Gastroesophageal sphincter (tissue), 4 donors: Measurements from ENCODE around the gene KANK4. TPM values are rescaled to one million over a fixed set of nuclear protein-coding genes. Genes with fewer than 3 reads are reported as not detected.

Experiments used
- ATAC-seq: fragments of 150-250 bp; one replicate; pipeline ENCODE4 v1.9.1; 2016; ENCODE audit warnings: mild to moderate bottlenecking, moderate library complexity
- H3K27ac ChIP-seq, 4 donors: fragments of 200-600 bp; sonication (generic) in 3 of 4; 1 replicate in 3 of 4; 2 replicates in 1 of 4; pipeline ENCODE4 v1.5.1; 2016 to 2019
- H3K27me3 ChIP-seq: fragments of 200-600 bp; sonication (generic); one replicate; pipeline ENCODE4 v1.5.1; 2019
- H3K36me3 ChIP-seq, 2 donors: fragments of 200-600 bp; sonication (generic); one replicate each; pipeline ENCODE4 v1.5.1; 2019; ENCODE audit warnings: control low read depth in 1 of 2
- H3K4me1 ChIP-seq, 3 donors: fragments of 200-600 bp; sonication (generic); 1 replicate in 2 of 3; 2 replicates in 1 of 3; pipeline ENCODE4 v1.5.1; 2016 to 2019; ENCODE audit warnings: control low read depth in 2 of 3
- H3K4me3 ChIP-seq, 2 donors: fragments of 200-600 bp; sonication (generic); one replicate each; pipeline ENCODE4 v1.5.1; 2019; ENCODE audit warnings: mild to moderate bottlenecking in 1 of 2, moderate library complexity in 1 of 2
- H3K9me3 ChIP-seq, 3 donors: fragments of 200-600 bp; sonication (generic); one replicate each; pipeline ENCODE4 v1.5.1; 2017 to 2019; ENCODE audit warnings: control low read depth in 2 of 3
- CTCF ChIP-seq, 4 experiments: fragments of 200-600 bp in 2 of 4; fragments of 450-650 bp in 2 of 4; sonication (generic) in 1 of 4; IDR thresholded peaks; one replicate each; pipeline ENCODE4 v1.5.1; 2017 to 2019; ENCODE audit warnings: antibody characterized with exemption in 4 of 4, mild to moderate bottlenecking in 2 of 4, moderate library complexity in 2 of 4
- EP300 ChIP-seq: sonication (generic); formaldehyde crosslinking; IDR thresholded peaks from one replicate; pipeline ENCODE4 v1.6.1; 2017; ENCODE audit warnings: antibody characterized with exemption, mild to moderate bottlenecking
- POLR2A ChIP-seq, 2 donors: fragments of 450-650 bp; IDR thresholded peaks; one replicate each; pipeline ENCODE4 v1.6.1; 2017; ENCODE audit warnings: antibody characterized with exemption in 2 of 2, mild to moderate bottlenecking in 2 of 2, moderate library complexity in 1 of 2
- POLR2AphosphoS5 ChIP-seq: sonication (generic); formaldehyde crosslinking; IDR thresholded peaks from one replicate; pipeline ENCODE4 v1.6.1; 2017; ENCODE audit warnings: antibody characterized with exemption
- WGBS, 2 donors: methylation state at CpG; one replicate each; pipeline ENCODE4 v1.1.5; 2018; ENCODE audit warnings: low coverage in 1 of 2; 5-methylcytosine and 5-hydroxymethylcytosine counted together
- total RNA-seq, 4 donors: library from RNA; depleted of rRNA; stranded (reverse); fragments of >200 nt; gene quantifications; one replicate each; pipeline ENCODE4 v1.1.0, GENCODE V29; 2016

KANK4 gene
- total RNA-seq, 4 donors from 2014 or later = 0.16 to 0.73 (median 0.29) TPM

DNA sequence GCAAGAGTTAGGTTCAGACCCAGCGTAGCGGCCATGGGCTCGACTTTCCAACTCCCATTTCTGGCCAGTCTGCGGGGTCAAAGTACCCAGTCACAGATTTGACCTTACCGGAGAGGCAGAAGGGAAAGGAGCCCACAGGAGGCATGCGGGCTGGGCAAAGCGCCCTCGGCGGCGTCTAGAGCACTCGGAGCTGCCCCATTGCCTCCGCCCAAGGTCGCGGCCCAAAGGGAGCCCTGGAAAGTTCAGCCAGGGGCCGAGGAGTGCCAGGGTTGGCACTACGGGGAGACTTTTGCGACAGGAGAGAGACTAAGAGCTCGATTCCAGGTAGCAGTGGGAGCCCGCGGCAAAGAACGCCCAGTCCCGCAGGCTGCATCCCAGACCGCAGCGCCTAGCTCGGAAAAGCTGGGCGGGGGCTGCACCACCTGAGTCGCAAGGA lies 896 bp downstream of the KANK4 start:
- ATAC-seq = no peak
- H3K4me1 ChIP-seq = peaks cover 0 to 11% (median 0%) of the 10 kb centered on the region in 3 donors
- H3K9me3 ChIP-seq = no peaks in the 10 kb centered on the region
- H3K4me3 ChIP-seq = peak overlapping the region in 1 of 2 donors; percentile 47
- H3K27me3 ChIP-seq = peaks cover 50% of the 10 kb centered on the region
- no peak overlapping the region for H3K27ac ChIP-seq
- TF ChIP-seq POLR2A (IDR thresholded peaks at IDR 0.05) (no peak), EP300 (no peak), POLR2AphosphoS5 (no peak), CTCF (IDR thresholded peaks at IDR 0.05) (no peak)
- 49% methylated on average over 20 of the region's 27 CpGs; no CpG with 5 or more reads in 1 of the 2 donors for WGBS, 2 donors
- no peaks in the 10 kb centered on the region for H3K36me3 ChIP-seq

DNA sequence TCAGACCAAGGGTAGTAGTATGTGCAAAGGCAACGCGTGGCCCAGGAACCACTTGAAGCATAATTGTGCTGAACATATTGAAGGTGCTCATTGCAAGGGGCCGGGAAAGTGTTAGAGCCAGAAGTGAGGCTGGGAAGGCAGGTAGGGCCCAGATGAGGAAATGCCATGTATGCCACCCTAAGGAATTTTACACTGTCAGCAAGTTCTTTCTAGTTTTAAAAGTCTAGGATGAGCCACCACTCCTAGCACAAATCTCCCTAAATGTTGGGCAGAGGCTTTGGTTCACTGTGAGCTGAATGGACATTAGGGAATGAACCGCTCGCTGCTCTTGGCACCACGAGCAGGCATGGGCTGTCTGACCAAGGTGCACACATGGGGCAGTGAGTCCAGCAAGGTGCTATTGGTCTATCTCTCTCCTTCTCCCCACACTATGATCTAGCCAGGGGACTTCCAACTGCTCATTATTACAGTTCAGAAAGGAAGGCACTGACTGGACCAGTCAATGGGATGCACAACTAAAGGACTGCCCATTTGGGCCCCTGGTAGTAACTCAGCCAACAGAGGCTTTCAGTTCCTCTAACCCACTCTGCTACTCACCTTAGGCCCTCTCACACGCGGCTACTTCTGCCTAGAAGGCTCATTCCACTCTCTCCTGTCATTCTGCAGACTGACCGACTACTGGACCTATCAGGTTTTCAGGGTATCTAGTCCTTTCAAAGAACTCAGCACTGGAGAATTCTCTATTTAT lies 2.0 kb downstream of the KANK4 start:
- H3K4me3 ChIP-seq = no peak overlapping the region
- TF ChIP-seq EP300 = no peak
- no peaks in the 10 kb centered on the region for H3K9me3 ChIP-seq
- peaks cover 0 to 11% (median 0%) of the 10 kb centered on the region in 3 donors for H3K4me1 ChIP-seq
- no peaks in the 10 kb centered on the region for H3K36me3 ChIP-seq
- WGBS, 2 donors = 88 to 95% methylated on average over 3 to 6 of the region's 9 CpGs
- H3K27me3 ChIP-seq = peaks cover 50% of the 10 kb centered on the region
- no peak overlapping the region for H3K27ac ChIP-seq
- no peak for ATAC-seq

DNA sequence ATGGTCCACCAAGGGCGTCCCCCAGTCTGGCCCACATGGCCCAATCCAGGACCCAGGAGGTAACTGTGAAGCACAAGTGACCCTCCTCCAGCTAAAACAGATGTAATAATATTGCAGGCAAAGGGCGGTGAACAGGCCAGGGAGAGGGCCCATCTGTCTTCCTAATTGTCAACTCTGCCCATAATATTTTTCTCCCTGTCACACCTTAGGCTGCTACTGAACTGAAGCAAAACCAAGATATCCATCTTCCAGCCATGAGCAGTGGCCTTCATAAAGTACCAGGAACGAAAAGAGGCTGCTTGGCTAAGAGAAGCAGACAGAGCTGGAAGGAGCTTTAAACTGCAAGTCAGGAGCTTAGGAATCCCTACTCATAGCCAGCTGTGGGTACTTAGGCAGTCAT lies 3.1 kb downstream of the KANK4 start:
- ATAC-seq = no peak
- Histone ChIP-seq H3K9me3 (no peaks in the 10 kb centered on the region), H3K27ac (no peak overlapping the region), H3K4me1 (peaks cover 0 to 11% (median 0%) of the 10 kb centered on the region in 3 donors), H3K36me3 (no peaks in the 10 kb centered on the region), H3K4me3 (no peak overlapping the region), H3K27me3 (peaks cover 50% of the 10 kb centered on the region)
- TF ChIP-seq EP300 (no peak), POLR2AphosphoS5 (no peak), CTCF (IDR thresholded peaks at IDR 0.05) (no peak), POLR2A (IDR thresholded peaks at IDR 0.05) (no peak)
- WGBS, 2 donors = 93 to 94% methylated on average over 2 to 3 of the region's 3 CpGs

DNA sequence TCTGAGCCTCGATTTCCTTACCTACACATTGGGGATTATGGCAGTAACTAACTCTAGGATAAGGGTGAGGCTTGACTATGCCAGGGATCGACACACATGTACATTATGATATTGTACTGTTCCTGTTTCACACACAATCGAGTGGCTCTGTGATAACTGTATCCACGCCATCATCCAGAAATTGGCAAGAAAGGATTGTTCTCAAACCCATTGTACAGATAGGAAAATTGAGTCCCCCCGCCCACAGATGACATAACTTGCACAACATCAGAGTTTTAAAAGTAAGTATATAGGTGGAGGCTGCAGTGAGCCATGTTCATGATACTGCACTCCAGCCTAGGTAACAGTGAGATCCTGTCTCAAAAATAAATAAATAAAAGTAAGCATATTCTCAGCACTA lies 3.8 kb downstream of the KANK4 start:
- Histone ChIP-seq H3K36me3 (no peaks in the 10 kb centered on the region), H3K9me3 (no peaks in the 10 kb centered on the region), H3K4me3 (no peak overlapping the region), H3K27me3 (peaks cover 45% of the 10 kb centered on the region), H3K27ac (no peak overlapping the region), H3K4me1 (peaks cover 0 to 11% (median 0%) of the 10 kb centered on the region in 3 donors)
- TF ChIP-seq POLR2A (IDR thresholded peaks at IDR 0.05) (no peak), EP300 (no peak), CTCF (IDR thresholded peaks at IDR 0.05) (no peak), POLR2AphosphoS5 (no peak)
- ATAC-seq = no peak
- 93 to 96% methylated on average over 4 to 5 of the region's 5 CpGs for WGBS, 2 donors

DNA sequence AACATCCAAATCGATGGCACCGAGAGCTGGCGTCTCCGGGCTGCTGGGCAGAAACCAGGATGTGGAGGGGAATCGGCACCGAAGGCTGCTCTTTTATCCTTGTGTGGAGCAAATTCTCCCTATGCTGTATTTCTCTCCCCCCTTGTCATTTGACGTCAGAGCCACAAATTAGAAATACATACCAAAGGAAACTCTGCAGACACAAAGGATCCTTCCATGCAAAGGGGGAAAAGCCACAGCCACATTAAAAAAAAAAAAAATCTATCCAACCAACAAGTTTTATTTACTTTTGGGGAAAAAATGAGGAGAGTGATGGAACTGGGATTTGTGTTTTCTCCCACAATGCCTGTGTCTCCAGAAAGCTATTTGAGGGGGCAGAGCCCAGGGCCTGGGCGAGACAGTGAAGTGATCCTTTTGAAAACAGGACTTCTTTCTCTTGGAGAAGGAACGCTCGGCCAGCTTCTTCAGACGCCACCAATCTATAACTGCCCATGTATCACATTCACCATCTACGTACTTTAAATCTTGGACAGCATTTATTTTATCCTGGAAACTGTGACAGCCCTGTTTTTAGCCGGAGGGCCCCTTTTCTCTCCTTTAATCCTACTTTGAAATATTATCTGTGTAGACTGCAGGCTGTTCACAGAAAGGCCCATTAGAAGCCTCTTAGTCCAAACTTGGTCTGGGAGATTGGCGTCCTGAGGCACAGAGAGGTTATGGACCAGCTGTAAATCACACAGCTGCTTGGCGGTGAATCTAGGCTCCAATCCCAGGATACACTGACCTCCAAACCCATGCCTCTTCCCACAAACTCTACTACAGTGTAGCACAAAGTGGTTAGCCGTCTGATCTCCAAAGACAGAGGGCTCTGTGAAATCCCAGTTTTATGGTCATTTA lies 4.5 kb downstream of the KANK4 start:
- WGBS, 2 donors = 76 to 78% methylated on average over 9 to 16 of the region's 16 CpGs
- no peak for ATAC-seq
- no peak for TF ChIP-seq CTCF (IDR thresholded peaks at IDR 0.05)
- TF ChIP-seq POLR2A (IDR thresholded peaks at IDR 0.05) = no peak
- no peak for TF ChIP-seq EP300
- no peak for TF ChIP-seq POLR2AphosphoS5
- no peak overlapping the region for H3K27ac ChIP-seq
- peaks cover 43% of the 10 kb centered on the region for H3K27me3 ChIP-seq
- peaks cover 0 to 11% (median 0%) of the 10 kb centered on the region in 3 donors for H3K4me1 ChIP-seq
- no peak overlapping the region for H3K4me3 ChIP-seq
- H3K9me3 ChIP-seq = no peaks in the 10 kb centered on the region
- no peaks in the 10 kb centered on the region for H3K36me3 ChIP-seq
